ENCODE measurements around the gene LIF.

Gene LIF

DNA sequence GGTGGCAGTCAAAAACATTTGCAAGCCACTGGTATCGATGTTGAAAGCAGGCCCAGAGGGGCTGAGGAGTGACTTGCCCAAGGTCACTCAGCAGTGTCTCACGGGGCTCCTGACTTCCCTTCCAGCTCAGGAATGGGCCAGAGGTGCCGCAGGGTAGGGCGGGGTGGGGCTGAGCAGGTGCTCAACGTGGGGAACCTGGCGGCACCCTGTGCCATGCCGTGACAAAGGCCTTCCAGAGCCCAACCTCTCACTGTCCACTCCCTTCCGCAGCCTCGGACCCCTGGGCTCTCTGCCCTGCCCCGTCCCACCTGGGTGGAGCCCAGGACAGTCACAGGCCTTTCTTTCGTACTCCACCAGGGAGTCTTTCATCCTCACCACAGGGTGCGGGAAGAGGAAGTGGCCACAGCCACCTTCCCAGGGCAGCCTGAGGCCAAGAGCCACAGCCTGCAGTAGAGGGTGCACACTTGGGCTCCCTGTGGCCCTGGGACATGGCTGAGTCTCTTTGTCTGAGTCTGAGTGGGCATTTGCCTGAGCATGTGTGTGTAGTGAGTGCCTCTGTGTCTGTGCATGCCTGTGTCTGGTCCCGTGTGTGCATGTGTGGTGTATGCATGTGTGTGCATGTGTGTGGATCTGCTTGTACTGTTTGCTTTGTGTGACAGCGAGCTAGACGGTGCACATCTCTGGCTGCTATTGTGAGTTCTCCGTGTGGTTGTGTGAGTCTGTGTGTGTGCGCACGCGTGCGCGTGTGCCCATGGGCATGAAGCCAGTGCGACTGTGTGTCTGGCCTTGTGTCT lies 6.0 kb upstream of the LIF start:
- DNase-seq (ENCODE audit: low spot score): no peak
- in situ Hi-C loops (cut with MboI; ENCODE audit: low sequenced_read_pairs, unreplicated experiment): no loop called here
- TF ChIP-seq, protein P1, sequence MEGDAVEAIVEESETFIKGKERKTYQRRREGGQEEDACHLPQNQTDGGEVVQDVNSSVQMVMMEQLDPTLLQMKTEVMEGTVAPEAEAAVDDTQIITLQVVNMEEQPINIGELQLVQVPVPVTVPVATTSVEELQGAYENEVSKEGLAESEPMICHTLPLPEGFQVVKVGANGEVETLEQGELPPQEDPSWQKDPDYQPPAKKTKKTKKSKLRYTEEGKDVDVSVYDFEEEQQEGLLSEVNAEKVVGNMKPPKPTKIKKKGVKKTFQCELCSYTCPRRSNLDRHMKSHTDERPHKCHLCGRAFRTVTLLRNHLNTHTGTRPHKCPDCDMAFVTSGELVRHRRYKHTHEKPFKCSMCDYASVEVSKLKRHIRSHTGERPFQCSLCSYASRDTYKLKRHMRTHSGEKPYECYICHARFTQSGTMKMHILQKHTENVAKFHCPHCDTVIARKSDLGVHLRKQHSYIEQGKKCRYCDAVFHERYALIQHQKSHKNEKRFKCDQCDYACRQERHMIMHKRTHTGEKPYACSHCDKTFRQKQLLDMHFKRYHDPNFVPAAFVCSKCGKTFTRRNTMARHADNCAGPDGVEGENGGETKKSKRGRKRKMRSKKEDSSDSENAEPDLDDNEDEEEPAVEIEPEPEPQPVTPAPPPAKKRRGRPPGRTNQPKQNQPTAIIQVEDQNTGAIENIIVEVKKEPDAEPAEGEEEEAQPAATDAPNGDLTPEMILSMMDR (IDR thresholded peaks at IDR 0.05; ENCODE audit: borderline replicate concordance, control extremely low read depth, extremely low read depth, insufficient read depth, missing control alignments): no peak

DNA sequence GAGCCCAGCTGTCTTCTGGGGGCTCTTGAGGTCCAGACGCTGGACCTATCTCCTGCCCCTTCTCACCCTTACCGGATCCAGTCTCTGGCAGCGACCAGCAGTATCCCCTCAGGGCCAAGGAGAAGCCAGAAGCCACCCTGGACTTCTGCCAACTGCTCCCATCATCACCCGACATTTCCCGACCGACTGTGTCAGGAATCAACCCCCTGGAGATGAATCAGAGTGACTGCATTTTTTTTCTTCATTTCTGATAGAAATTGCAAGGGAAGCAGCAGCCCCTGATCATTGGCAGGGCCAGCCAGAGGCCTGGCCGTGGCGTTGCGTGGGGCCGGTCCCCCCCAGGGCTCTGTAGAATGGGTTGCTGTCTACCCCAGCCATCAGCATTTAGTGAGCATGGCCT lies 5.2 kb upstream of the LIF start:
- DNase-seq (ENCODE audit: low spot score): no peak
- in situ Hi-C loops (cut with MboI; ENCODE audit: low sequenced_read_pairs, unreplicated experiment): no loop called here
- TF ChIP-seq, protein P1 (IDR thresholded peaks at IDR 0.05; ENCODE audit: borderline replicate concordance, control extremely low read depth, extremely low read depth, insufficient read depth, missing control alignments): no peak

DNA sequence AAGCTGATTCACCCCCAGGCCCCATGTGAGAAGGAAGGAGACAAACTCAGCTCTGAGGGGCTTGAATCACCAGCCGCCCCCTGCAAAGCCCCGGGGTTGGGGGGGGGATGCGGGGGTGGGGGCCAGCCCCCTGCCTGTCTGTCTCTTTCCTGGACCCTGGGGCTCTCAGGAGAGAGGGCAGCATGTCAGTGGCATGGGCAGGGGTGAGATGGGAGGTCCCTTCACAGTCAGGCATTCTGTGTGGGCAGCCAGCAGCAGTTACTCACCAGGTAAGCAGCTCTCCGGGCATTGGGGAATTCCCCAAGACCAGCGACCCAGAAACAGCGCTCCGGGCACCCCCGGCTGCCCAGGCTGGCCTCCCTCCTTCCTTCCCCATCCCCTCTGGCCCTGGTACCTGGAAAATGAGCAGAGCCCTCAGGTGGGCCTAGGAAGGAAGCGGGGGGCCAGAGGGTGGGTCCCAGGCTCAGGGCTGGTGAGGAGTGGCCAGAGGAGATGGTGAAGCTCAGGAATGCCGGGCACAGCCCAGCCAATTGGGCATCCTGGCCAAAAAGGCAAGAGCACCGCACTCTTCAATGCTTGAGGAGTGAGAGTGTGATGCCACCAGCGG lies 4.2 kb upstream of the LIF start:
- no peak for DNase-seq (ENCODE audit: low spot score)
- in situ Hi-C loops (cut with MboI; ENCODE audit: low sequenced_read_pairs, unreplicated experiment): no loop called here
- TF ChIP-seq, protein P1 (IDR thresholded peaks at IDR 0.05; ENCODE audit: borderline replicate concordance, control extremely low read depth, extremely low read depth, insufficient read depth, missing control alignments): no peak

DNA sequence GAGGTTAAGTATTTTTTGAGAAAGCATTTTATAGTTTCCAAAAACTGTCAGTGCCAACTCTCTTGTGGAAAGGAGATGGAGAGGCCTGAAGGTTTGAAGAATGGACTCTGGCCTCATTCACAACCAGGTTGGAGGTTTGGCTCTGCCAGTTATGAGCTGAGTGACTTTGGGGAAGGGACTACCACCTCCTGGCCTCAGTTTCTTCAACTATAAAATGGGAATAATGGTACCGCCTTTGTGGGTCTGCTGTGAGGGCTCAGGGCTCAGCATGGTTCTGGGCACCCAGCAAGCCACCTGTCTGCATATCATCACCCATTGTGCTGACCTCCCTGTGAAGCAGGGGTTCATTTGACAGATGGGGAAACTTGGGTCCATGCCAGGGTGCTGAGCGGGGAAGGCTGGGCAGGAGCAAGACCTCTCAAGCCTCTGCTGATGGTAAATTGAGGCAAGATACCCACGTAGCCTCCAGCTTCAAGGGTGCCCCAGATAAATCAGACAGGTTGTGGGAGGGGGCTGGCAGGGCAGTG lies 3.5 kb upstream of the LIF start:
- TF ChIP-seq, protein P1 (IDR thresholded peaks at IDR 0.05; ENCODE audit: borderline replicate concordance, control extremely low read depth, extremely low read depth, insufficient read depth, missing control alignments): no peak
- in situ Hi-C loops (cut with MboI; ENCODE audit: low sequenced_read_pairs, unreplicated experiment): no loop called here

DNA sequence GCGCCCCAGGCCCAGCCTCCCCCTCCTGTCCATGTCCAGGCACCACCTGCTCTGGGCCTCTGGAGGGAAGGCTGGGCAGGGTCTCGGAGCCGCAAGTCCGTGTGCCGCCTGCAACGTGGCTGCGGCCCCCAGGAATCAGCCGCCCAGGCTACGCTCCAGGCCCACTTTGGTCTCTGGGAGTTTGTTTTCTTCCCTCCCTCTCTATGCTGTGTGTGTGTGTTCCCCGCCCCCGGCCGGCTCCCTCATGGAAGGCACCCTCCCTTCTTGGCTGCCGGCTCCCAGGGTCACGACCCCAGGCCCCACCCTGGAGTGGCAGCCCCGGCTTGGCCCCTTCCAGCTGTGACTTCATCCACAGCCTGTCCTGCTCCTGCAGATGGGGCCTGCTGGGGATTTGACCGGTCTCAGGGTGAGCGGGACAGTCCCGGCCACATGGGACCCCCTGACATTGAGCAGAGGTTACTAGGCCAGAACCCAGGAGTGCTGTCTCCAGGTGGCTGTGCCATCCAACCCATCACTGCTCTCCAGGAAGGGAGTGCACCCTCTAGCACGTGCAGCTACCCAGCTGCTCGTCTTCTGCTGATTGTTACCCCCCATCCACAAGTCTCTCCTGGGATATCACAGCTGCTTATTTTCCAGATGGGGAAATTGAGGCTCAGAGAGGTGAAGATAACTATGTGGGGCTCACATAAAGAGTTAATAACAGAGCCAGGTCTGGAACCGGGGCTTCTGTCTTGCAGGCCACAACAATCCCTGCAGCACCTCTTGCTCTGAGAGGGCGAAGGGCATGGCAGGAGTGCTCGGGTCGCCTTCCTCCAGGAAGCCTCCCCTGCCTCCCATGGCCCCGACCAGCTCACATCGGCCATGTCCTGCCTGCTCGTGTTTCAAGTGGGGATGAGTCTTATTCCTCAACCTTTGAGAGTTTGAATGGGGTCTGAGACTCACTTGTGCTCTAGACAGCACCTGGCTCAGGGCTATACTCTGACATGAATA lies 2.8 kb upstream of the LIF start:
- TF ChIP-seq, protein P1 (IDR thresholded peaks at IDR 0.05; ENCODE audit: borderline replicate concordance, control extremely low read depth, extremely low read depth, insufficient read depth, missing control alignments): no peak
- DNase-seq (ENCODE audit: low spot score): no peak
- in situ Hi-C loops (cut with MboI; ENCODE audit: low sequenced_read_pairs, unreplicated experiment): no loop called here

More for the DNA sequence above, 3.5 kb upstream of the LIF start:
- no peak for DNase-seq (ENCODE audit: low spot score)

DNA sequence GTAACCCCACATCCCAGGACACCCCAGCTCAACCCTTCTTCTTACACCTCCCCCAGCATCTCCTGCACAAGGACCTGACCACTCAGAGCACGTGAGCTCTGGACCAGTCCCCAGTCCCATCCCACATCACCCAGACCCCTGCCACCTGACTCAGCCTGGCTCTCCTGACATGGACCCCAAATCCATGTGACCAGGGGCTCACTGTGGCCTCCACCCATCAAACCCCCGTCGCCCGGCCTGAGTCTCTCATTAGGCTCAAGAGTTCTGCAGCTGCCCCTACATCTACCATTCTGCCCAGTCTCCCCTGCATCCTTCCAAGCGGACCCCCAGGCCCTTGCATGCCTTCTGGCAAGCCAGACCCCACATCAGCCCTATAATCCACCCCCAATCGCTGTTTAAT lies 1.9 kb upstream of the LIF start:
- TF ChIP-seq, protein P1 (IDR thresholded peaks at IDR 0.05; ENCODE audit: borderline replicate concordance, control extremely low read depth, extremely low read depth, insufficient read depth, missing control alignments): no peak
- no peak for DNase-seq (ENCODE audit: low spot score)
- in situ Hi-C loops (cut with MboI; ENCODE audit: low sequenced_read_pairs, unreplicated experiment): no loop called here
